RWPE2 (cell line): ENCODE results near the gene CLSTN2.

ENCODE experiments used
- ATAC-seq: fragments of 200-7000 bp; cut with Tn5 transposase; 3 replicates; pipeline ENCODE4 v1.9.1; 2021; ENCODE audit warnings: low read depth
- DNase-seq: peaks from one replicate; pipeline ENCODE4 v3.0.0-alpha.2; 2020; ENCODE audit warnings: low spot score
- H3K27ac ChIP-seq: fragments of 450-650 bp; 2 replicates; pipeline ENCODE4 v1.5.1; 2017; ENCODE audit warnings: mild to moderate bottlenecking; ENCODE audit not compliant: poor library complexity, severe bottlenecking
- H3K27me3 ChIP-seq: fragments of 250-450 bp; sonication (Bioruptor Pico); 2 replicates; pipeline ENCODE4 v1.5.1; 2021; ENCODE audit warnings: mild to moderate bottlenecking, moderate library complexity; ENCODE audit not compliant: insufficient read depth, poor library complexity, severe bottlenecking
- H3K36me3 ChIP-seq: fragments of 250-450 bp; sonication (Bioruptor Pico); 2 replicates; pipeline ENCODE4 v1.5.1; 2020; ENCODE audit warnings: low read depth, mild to moderate bottlenecking, moderate library complexity
- H3K4me1 ChIP-seq: fragments of 250-450 bp; sonication (Bioruptor Pico); 2 replicates; pipeline ENCODE4 v1.5.1; 2021; ENCODE audit warnings: mild to moderate bottlenecking, moderate library complexity; ENCODE audit not compliant: insufficient read depth, poor library complexity, severe bottlenecking
- H3K4me3 ChIP-seq: fragments of 250-450 bp; sonication (Bioruptor Pico); 2 replicates; pipeline ENCODE4 v1.5.1; 2021; ENCODE audit warnings: mild to moderate bottlenecking, moderate library complexity; ENCODE audit not compliant: severe bottlenecking
- H3K9me3 ChIP-seq: fragments of 250-450 bp; sonication (Bioruptor Pico); 2 replicates; pipeline ENCODE4 v1.5.1; 2021; ENCODE audit warnings: mild to moderate bottlenecking, moderate library complexity; ENCODE audit not compliant: severe bottlenecking
- CTCF ChIP-seq: fragments of 450-650 bp; IDR thresholded peaks from one replicate; pipeline ENCODE4 v1.5.1; 2017; ENCODE audit warnings: mild to moderate bottlenecking, moderate library complexity; ENCODE audit not compliant: poor library complexity, severe bottlenecking

Gene CLSTN2

DNA sequence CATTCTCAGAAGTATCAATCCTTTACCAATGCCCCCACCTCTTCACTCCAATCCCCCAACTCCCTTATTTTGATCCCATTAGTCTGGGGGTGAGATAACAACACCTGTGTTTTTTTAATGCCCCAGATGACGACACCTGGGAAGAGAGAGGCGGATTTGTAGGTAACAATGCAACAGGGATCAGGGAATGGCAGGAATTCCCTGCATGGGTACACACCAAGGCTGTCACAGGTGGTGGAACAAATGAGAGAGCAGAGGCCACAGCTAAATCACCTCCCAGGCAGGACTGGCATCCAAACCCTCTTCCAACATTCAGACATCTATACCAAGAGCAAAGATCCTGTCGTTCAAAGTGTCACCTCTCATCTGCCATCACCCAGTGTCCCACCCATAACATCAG lies 423.7 kb downstream of the CLSTN2 start:
- H3K27ac ChIP-seq: no peak overlapping the region
- peaks cover 8% of the 10 kb centered on the region for H3K27me3 ChIP-seq
- no peaks in the 10 kb centered on the region for H3K9me3 ChIP-seq
- no peak for TF ChIP-seq CTCF
- no peak for ATAC-seq
- no peaks in the 10 kb centered on the region for H3K4me1 ChIP-seq
- no peaks in the 10 kb centered on the region for H3K36me3 ChIP-seq
- DNase-seq: no peak
- no peak overlapping the region for H3K4me3 ChIP-seq

GRCh38 chr3:140359233-140359995 lies 424.4 kb downstream of the CLSTN2 start:
- Histone ChIP-seq H3K4me3 (no peak overlapping the region), H3K9me3 (no peaks in the 10 kb centered on the region), H3K27me3 (peaks cover 8% of the 10 kb centered on the region), H3K36me3 (no peaks in the 10 kb centered on the region), H3K4me1 (no peaks in the 10 kb centered on the region), H3K27ac (no peak overlapping the region)
- DNase-seq (no peak), ATAC-seq (no peak)
- no peak for TF ChIP-seq CTCF

DNA sequence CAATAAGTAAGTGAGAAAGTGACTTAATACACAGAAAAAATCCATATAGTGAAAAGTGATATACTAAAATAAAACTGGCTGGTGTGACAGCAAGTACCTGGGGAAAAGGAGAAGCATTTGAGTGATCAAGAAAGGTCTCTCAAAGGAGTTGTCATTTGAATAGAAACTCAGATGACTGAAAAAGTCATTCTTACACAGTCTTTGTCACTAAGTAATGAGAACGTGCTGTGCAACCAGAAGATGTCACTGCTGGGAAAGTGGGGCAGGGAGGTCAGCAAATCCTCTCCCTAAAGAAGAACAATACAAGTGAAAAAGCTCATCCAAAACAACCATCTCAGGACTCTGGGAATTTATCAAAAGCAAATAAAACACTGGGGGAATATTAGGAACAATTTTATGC lies 425.3 kb downstream of the CLSTN2 start:
- peak; percentile 25 for TF ChIP-seq CTCF
- H3K4me1 ChIP-seq: no peaks in the 10 kb centered on the region
- DNase-seq (no peak), ATAC-seq (no peak)
- H3K36me3 ChIP-seq: no peaks in the 10 kb centered on the region
- H3K9me3 ChIP-seq: no peaks in the 10 kb centered on the region
- H3K27ac ChIP-seq: no peak overlapping the region
- peaks cover 8% of the 10 kb centered on the region for H3K27me3 ChIP-seq
- no peak overlapping the region for H3K4me3 ChIP-seq

DNA sequence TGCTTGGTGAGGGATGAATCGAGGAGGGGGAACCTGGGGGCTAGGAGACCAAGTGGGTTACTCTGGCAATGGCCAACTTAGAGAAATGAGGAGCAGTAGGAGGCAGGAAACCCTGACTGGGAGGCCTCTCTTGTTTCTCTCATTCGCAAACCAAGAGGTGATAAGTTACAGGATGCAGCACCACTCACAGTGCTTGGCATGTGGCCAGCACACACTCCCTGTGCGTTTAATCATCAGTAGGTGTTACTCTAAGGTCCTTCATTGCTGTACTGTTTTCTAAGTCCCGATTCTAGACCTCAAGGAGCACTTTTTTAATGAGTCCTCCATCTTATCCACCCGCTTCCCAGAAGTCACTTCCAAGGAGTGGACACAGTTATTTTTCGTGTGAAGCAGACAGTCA lies 428.8 kb downstream of the CLSTN2 start:
- H3K4me1 ChIP-seq: no peaks in the 10 kb centered on the region
- no peak for DNase-seq
- no peak for TF ChIP-seq CTCF
- peaks cover 8% of the 10 kb centered on the region for H3K27me3 ChIP-seq
- ATAC-seq: peak; percentile 77
- no peaks in the 10 kb centered on the region for H3K9me3 ChIP-seq
- no peak overlapping the region for H3K4me3 ChIP-seq
- H3K36me3 ChIP-seq: no peaks in the 10 kb centered on the region
- no peak overlapping the region for H3K27ac ChIP-seq
